Endothelial cell (in vitro differentiated cells): Measurements from ENCODE around the gene PHKB. TPM values are rescaled to one million over a fixed set of nuclear protein-coding genes. Genes with fewer than 3 reads are reported as not detected.

Experiments
- DNase-seq: peaks from one replicate; pipeline ENCODE4 v3.0.0; 2021; ENCODE audit warnings: low spot score
- H3K27ac Mint-ChIP-seq: one replicate; pipeline ENCODE4 v1.8.0; 2021; ENCODE audit warnings: mixed read lengths, inconsistent platforms; ENCODE audit not compliant: unreplicated experiment
- H3K27me3 Mint-ChIP-seq: one replicate; pipeline ENCODE4 v1.8.0; 2021; ENCODE audit warnings: mild to moderate bottlenecking, moderate library complexity, mixed read lengths, inconsistent platforms; ENCODE audit not compliant: unreplicated experiment
- H3K36me3 Mint-ChIP-seq: one replicate; pipeline ENCODE4 v1.8.0; 2021; ENCODE audit warnings: mild to moderate bottlenecking, low read depth, mixed read lengths, inconsistent platforms; ENCODE audit not compliant: unreplicated experiment
- H3K4me1 Mint-ChIP-seq: one replicate; pipeline ENCODE4 v1.8.0; 2021; ENCODE audit warnings: mild to moderate bottlenecking, mixed read lengths, inconsistent platforms; ENCODE audit not compliant: unreplicated experiment
- H3K4me3 Mint-ChIP-seq: one replicate; pipeline ENCODE4 v1.8.0; 2021; ENCODE audit warnings: mild to moderate bottlenecking, mixed read lengths, inconsistent platforms; ENCODE audit not compliant: unreplicated experiment
- H3K9me3 Mint-ChIP-seq: one replicate; pipeline ENCODE4 v1.8.0; 2021; ENCODE audit warnings: mixed read lengths, inconsistent platforms; ENCODE audit not compliant: unreplicated experiment
- CTCF ChIP-seq: fragments of 200-600 bp; sonication (generic); IDR thresholded peaks from one replicate; pipeline ENCODE4 v1.5.0; 2021; ENCODE audit warnings: antibody characterized with exemption; ENCODE audit not compliant: unreplicated experiment
- total RNA-seq: library from RNA; stranded (reverse); fragmentation: NEBNext Ultra II Directional; extraction: Animal tissue kit (Norgen Biotek cat#: 25700); gene quantifications from one replicate; pipeline ENCODE4 v1.2.1, GENCODE V29; 2021; ENCODE audit not compliant: unreplicated experiment

Gene PHKB
- total RNA-seq, 1 donor from 2014 or later, result 125 TPM

DNA sequence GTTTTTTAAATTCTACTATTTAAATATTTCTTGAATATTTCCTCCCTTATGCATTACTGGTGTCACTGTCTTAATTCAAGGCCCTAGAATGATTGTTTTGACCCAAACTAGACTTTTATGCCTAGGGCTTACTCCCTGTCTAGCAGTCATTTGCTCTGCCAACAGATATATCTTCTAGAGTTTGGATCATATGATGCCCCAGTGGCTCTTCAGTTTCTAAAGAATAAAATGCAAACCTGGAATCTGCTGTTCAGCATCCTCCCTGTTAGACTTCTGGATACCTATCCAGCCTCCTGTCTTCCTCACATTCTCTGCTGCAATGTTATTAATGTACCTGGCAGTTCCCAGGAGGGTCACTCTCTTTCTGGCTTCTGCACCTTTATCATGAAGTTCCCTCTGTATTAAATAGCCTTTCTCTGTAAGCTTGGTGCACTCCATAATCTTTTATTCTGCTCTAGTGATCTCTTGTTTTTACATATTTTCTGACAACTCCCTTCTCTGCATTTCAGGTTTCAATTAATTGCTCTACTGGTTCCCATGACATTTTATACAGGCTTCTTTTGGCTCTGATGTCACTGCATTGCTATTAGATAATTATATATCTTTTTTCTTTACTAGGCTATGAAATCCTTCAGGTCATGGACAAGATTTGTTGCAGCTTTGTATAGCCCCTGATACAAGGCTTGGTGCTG, 15.7 kb downstream of the PHKB start:
- no peak for DNase-seq
- Mint-ChIP-seq H3K4me1 (peaks cover 4% of the 10 kb centered on the region), H3K9me3 (no peaks in the 10 kb centered on the region), H3K27ac (no peak overlapping the region), H3K4me3 (no peak overlapping the region), H3K36me3 (peaks cover 4% of the 10 kb centered on the region), H3K27me3 (peaks cover 1% of the 10 kb centered on the region)
- no peak for TF ChIP-seq CTCF

GRCh38 chr16:47477679-47478078, 16.5 kb downstream of the PHKB start:
- Mint-ChIP-seq H3K4me3 (no peak overlapping the region), H3K4me1 (peaks cover 4% of the 10 kb centered on the region)

DNA sequence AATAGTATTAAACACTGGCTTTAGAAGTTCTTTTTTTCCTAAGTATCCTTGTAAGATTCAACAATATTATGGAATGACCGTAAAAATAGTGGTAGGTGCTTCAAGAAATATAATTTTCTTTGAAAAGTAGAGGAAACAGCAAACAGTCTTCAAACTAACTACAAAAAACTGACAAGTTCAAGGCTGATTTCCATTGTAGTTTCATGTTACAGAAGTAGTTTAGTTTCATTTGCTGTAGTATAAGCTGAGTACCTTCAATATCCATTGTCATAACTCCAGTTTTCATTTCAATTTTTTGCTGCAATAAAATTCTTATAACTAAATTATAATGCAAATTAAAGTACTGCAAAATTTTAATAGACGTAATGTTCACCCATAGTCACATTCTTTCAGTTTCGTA, 19.3 kb downstream of the PHKB start:
- Mint-ChIP-seq H3K27me3 (peaks cover 1% of the 10 kb centered on the region), H3K36me3 (peaks cover 4% of the 10 kb centered on the region), H3K9me3 (no peaks in the 10 kb centered on the region), H3K27ac (no peak overlapping the region), H3K4me3 (no peak overlapping the region), H3K4me1 (peaks cover 4% of the 10 kb centered on the region)
- no peak for TF ChIP-seq CTCF
- DNase-seq, result no peak

More at GRCh38 chr16:47477679-47478078, 16.5 kb downstream of the PHKB start:
- Mint-ChIP-seq H3K9me3 (no peaks in the 10 kb centered on the region), H3K27me3 (peaks cover 1% of the 10 kb centered on the region), H3K36me3 (peaks cover 4% of the 10 kb centered on the region), H3K27ac (no peak overlapping the region)
- DNase-seq, result no peak
- TF ChIP-seq CTCF, result no peak

- Mint-ChIP-seq H3K9me3 (no peaks in the 10 kb centered on the region), H3K4me1 (no peaks in the 10 kb centered on the region), H3K27me3 (peaks cover 1% of the 10 kb centered on the region), H3K27ac (no peak overlapping the region), H3K4me3 (no peak overlapping the region), H3K36me3 (peaks cover 7% of the 10 kb centered on the region)
- no peak for DNase-seq
- TF ChIP-seq CTCF, result no peak
Observed at GRCh38 chr16:47481698-47482374, 20.7 kb downstream of the PHKB start.

GRCh38 chr16:47483616-47484015, 22.5 kb downstream of the PHKB start:
- no peak overlapping the region for H3K27ac Mint-ChIP-seq
- H3K4me3 Mint-ChIP-seq, result no peak overlapping the region
- H3K9me3 Mint-ChIP-seq, result no peaks in the 10 kb centered on the region
- no peaks in the 10 kb centered on the region for H3K4me1 Mint-ChIP-seq
- no peak for DNase-seq
- TF ChIP-seq CTCF, result no peak
- H3K36me3 Mint-ChIP-seq, result peaks cover 21% of the 10 kb centered on the region
- H3K27me3 Mint-ChIP-seq, result peaks cover 1% of the 10 kb centered on the region
